Ovary (tissue), 3 donors: ENCODE results near the gene GLCE.

Experiments
- CTCF ChIP-seq, 3 donors: fragments of 450-650 bp in 2 of 3; fragments of 200-600 bp in 1 of 3; IDR thresholded peaks; one replicate each; pipeline versions ENCODE4 v1.5.1 to v1.8.0; 2016 to 2022; ENCODE audit warnings: antibody characterized with exemption in 3 of 3, mild to moderate bottlenecking in 1 of 3
- EP300 ChIP-seq: sonication (generic); formaldehyde crosslinking; IDR thresholded peaks from one replicate; pipeline ENCODE4 v1.6.1; 2017; ENCODE audit warnings: antibody characterized with exemption
- donor health status: DM: no; HTN: no; CAD: no.

GRCh38 chr15:69163141-69163669 is 2.8 kb downstream of the GLCE start:
- no peak for TF ChIP-seq EP300
- TF ChIP-seq CTCF (IDR thresholded peaks at IDR 0.05): no peak
